GM19372 (cell line): ENCODE results near the gene S100A2.

Experiments used
- ATAC-seq: cut with Tn5 transposase; IDR thresholded peaks from one replicate; pipeline ENCODE4 v1.9.1; 2021; ENCODE audit warnings: mild to moderate bottlenecking, low read depth, moderate library complexity; ENCODE audit not compliant: unreplicated experiment

Gene S100A2

GRCh38 chr1:153565529-153566374 lies at the start of gene S100A2:
Gene S100A2, minus strand, starts transcription at chr1:153565844. Its CDS starts 1,967 bp downstream, at chr1:153563877.
- ATAC-seq = no peak

GRCh38 chr1:153615406-153615805 lies 49.8 kb upstream of the S100A2 start:
- ATAC-seq = no peak

GRCh38 chr1:153614906-153615305 lies 49.3 kb upstream of the S100A2 start:
- no peak for ATAC-seq

- ATAC-seq = no peak
Measured at GRCh38 chr1:153614189-153614900, 48.7 kb upstream of the S100A2 start.

GRCh38 chr1:153613406-153613805 lies 47.8 kb upstream of the S100A2 start:
- no peak for ATAC-seq

- no peak for ATAC-seq
Measured at GRCh38 chr1:153612755-153613331, 47.2 kb upstream of the S100A2 start, which contains the start of gene S100A16. Gene S100A16, minus strand, starts transcription at chr1:153613137. Its CDS starts 4,986 bp downstream, at chr1:153608151.

GRCh38 chr1:153612111-153612754 lies 46.6 kb upstream of the S100A2 start:
- no peak for ATAC-seq

- no peak for ATAC-seq
Measured at GRCh38 chr1:153611356-153611755, 45.7 kb upstream of the S100A2 start.

- ATAC-seq = no peak
Measured at GRCh38 chr1:153610811-153611301, 45.2 kb upstream of the S100A2 start.

GRCh38 chr1:153610334-153610733 lies 44.7 kb upstream of the S100A2 start:
- no peak for ATAC-seq

GRCh38 chr1:153609585-153609907 lies 43.9 kb upstream of the S100A2 start:
- ATAC-seq = no peak

- ATAC-seq = no peak
Measured at GRCh38 chr1:153608742-153609584, 43.3 kb upstream of the S100A2 start.

GRCh38 chr1:153608089-153608682 lies 42.5 kb upstream of the S100A2 start:
- ATAC-seq = no peak

GRCh38 chr1:153607381-153607780 lies 41.7 kb upstream of the S100A2 start:
- no peak for ATAC-seq

- no peak for ATAC-seq
Measured at GRCh38 chr1:153606194-153606593, 40.5 kb upstream of the S100A2 start.

GRCh38 chr1:153602749-153603148 lies 37.1 kb upstream of the S100A2 start:
- ATAC-seq = no peak

- ATAC-seq = no peak
Measured at GRCh38 chr1:153599847-153600246, 34.2 kb upstream of the S100A2 start.

- ATAC-seq = peak; percentile 98
Measured at GRCh38 chr1:153598309-153599172, 32.9 kb upstream of the S100A2 start.

GRCh38 chr1:153597206-153597605 lies 31.6 kb upstream of the S100A2 start:
- no peak for ATAC-seq
